RPMI8226 (cell line): ENCODE measurements around the gene FHIT.
"Not testable (repeated sequence)": the region's sequence is repeated elsewhere in the genome, so short reads cannot be mapped to it uniquely, and the experiment has no call there.

Experiments used
- DNase-seq: peaks from one replicate; pipeline ENCODE4 v3.0.0-alpha.2; 2015

FHIT gene

GRCh38 chr3:60909526-60909925, 341.7 kb downstream of the FHIT start:
- DNase-seq, result no peak

GRCh38 chr3:60906283-60906682, 345.0 kb downstream of the FHIT start:
- DNase-seq, result no peak

- DNase-seq, result no peak
Observed at GRCh38 chr3:60898321-60898720, 352.9 kb downstream of the FHIT start.

GRCh38 chr3:60893946-60894345, 357.3 kb downstream of the FHIT start:
- DNase-seq, result no peak

- no peak for DNase-seq
Observed at GRCh38 chr3:60890226-60890625, 361.0 kb downstream of the FHIT start.

- DNase-seq, result not testable (repeated sequence)
Observed at GRCh38 chr3:60888952-60889351, 362.3 kb downstream of the FHIT start.

- DNase-seq, result no peak
Observed at GRCh38 chr3:60887574-60887973, 363.7 kb downstream of the FHIT start.

- no peak for DNase-seq
Observed at GRCh38 chr3:60886518-60886917, 364.7 kb downstream of the FHIT start.

GRCh38 chr3:60884005-60884404, 367.2 kb downstream of the FHIT start:
- DNase-seq, result no peak

- no peak for DNase-seq
Observed at GRCh38 chr3:60877188-60877587, 374.1 kb downstream of the FHIT start.

- DNase-seq, result no peak
Observed at GRCh38 chr3:60870396-60870795, 380.9 kb downstream of the FHIT start.

GRCh38 chr3:60867200-60867599, 384.1 kb downstream of the FHIT start:
- no peak for DNase-seq

GRCh38 chr3:60856257-60857046, 394.8 kb downstream of the FHIT start:
- DNase-seq, result no peak

GRCh38 chr3:60855250-60855649, 396.0 kb downstream of the FHIT start:
- DNase-seq, result no peak

- DNase-seq, result no peak
Observed at GRCh38 chr3:60854791-60855190, 396.5 kb downstream of the FHIT start.

- DNase-seq, result no peak
Observed at GRCh38 chr3:60847791-60848190, 403.5 kb downstream of the FHIT start.

GRCh38 chr3:60844256-60844655, 407.0 kb downstream of the FHIT start:
- DNase-seq, result no peak

GRCh38 chr3:60841355-60841754, 409.9 kb downstream of the FHIT start:
- DNase-seq, result no peak

GRCh38 chr3:60839246-60839645, 412.0 kb downstream of the FHIT start:
- no peak for DNase-seq

- DNase-seq, result no peak
Observed at GRCh38 chr3:60835796-60836195, 415.5 kb downstream of the FHIT start.

GRCh38 chr3:60829058-60829457, 422.2 kb downstream of the FHIT start:
- DNase-seq, result no peak

- DNase-seq, result no peak
Observed at GRCh38 chr3:60827666-60828065, 423.6 kb downstream of the FHIT start.

GRCh38 chr3:60826511-60826910, 424.7 kb downstream of the FHIT start:
- no peak for DNase-seq

- DNase-seq, result no peak
Observed at GRCh38 chr3:60812502-60812901, 438.8 kb downstream of the FHIT start.

- DNase-seq, result no peak
Observed at GRCh38 chr3:60810881-60811280, 440.4 kb downstream of the FHIT start.
